ENCODE results near the gene GSS.
"Not testable (repeated sequence)": the region's sequence is repeated elsewhere in the genome, so short reads cannot be mapped to it uniquely, and the experiment has no call there.

GSS gene

DNA sequence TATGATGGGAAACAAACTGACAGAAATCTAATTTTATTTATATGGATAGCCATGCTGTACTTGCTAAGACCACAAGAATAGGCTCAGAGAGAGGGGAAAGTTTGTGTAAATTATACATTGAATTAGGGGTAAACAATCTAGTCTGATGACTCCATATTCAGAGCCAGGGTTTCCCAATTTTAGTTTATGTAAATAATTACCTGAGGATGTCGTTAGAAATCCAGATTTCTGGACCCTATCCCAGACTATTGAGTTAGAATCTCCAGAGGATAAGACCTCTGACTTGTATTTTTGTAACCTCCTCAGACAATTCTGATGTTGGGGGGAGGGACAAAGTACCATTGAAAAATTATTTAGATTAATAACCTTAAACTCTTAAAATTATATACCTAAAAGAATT, 60.9 kb downstream of the GSS start:
- DNase-seq: no peak

DNA sequence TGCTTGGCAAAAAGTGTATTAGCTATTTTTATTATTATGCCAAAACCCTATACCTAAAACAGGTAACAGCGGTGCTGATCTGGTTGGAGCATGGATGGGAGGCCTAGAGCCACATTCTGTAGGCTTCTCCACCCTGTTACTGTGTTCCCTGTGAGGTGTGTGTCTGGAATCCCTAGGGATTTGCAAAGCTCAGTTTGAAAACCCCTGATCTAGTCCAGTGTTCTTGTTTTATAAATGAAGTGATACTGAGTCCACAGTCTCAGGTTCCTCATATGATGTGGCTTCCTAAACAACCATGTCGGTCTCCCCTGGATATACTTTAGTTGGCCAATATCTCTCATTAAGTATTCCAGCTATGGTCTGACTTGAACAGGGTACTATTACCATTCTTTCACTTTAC, 62.9 kb downstream of the GSS start:
- DNase-seq: no peak

GRCh38 chr20:34891166-34892062, 64.2 kb downstream of the GSS start:
- DNase-seq: no peak

GRCh38 chr20:34888468-34888867, 67.1 kb downstream of the GSS start:
- DNase-seq: no peak

DNA sequence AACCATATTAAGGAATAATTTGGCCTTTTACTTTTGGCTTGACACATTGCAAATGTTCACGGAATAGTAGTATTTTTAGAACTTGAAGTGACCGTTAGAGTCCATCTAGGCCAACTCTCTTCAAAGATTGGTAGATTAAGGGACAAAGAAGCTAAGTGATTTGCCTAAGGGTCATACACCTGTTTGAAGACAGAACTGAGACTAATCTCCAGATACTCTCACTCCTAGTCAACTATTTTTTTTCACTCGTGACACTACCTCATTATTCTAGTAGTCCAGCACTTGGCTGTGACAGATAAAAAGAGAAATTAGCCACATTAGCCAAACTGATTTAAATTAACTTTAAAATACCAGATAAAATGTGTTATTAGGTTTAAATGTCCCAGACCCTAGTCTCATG, 68.6 kb downstream of the GSS start:
- DNase-seq: no peak

DNA sequence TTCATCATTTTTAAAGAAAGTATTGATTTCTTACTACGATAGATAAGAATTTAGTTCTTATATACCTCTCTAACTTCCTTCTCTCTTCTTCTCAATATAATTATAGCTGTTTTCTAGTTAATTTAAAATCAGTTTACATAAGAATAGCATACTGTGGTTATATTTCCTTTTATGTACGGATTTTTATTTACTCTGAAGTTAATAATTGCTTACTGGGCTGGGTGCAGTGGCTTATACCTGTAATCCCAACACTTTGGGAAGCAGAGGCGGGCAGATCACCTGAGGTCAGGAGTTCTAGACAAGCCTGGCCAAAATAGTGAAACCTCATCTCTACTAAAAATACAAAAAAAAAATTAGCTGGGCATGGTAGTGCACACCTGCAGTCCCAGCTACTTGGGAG, 69.5 kb downstream of the GSS start:
- no peak for DNase-seq

GRCh38 chr20:34884260-34884659, 71.3 kb downstream of the GSS start:
- no peak for DNase-seq

DNA sequence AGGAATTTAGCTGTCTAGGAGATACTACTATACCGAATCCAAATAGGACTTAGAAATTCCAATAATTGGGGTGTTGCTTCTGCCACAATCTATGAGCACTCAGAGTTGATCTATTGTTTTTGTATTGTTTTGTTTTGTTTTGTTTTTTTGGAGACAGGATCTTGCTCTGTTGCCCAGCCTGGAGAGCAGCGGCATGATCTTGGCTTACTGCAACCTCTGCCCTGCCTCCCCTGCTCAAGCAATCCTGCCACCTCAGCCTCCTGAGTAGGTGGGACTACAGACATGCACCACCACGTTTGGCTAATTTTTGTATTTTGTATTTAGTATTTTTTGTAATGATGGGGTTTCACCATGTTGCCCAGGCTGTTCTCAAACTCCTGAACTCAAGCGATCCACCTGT, 71.8 kb downstream of the GSS start:
- no peak for DNase-seq

DNA sequence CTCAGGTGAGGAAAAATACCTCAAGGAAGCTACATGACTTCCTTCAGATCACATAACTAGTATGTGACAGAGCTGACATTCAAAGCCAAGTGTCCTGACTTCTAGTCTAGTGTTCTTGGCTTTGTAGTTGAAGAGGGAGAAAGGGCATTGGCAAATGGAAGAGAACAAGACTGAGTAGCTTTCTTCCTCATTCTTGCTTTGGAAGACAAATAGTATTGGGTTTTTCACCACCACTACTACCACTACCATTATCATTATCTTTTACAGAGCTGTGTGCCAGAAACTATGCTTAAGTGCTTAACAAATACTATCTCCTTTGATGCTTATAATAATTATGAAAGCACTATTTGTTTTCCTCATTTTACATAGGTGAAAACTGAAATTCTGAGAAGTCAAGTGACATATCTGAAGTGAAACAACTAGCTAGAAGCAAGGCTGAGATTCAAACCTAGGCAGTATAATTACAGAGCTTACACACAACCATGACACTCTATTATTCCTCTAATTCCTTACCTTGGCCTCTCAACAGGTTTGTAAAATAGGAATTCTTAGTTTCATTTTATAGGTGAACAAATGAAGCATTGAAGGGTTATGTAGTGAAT, 72.4 kb downstream of the GSS start:
- DNase-seq: no peak

DNA sequence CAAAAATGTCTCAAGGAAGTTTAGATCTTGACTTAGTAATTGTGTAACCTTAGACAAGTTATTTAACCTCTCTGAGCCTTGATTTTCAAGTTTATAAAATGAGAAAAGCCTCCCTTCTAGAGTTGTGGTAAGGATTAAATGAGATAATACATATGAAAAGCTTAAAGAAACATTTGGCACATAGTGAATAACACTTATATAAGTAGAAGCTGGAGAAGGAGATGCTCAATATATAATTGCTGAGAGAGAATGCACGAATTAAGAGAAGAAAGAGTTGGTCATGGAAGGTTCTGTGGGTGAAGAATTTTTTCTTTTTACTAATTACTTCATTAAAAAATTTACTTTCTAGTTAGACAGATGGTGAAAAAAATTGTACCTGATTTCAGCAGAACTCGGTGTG, 73.9 kb downstream of the GSS start:
- DNase-seq: no peak

DNA sequence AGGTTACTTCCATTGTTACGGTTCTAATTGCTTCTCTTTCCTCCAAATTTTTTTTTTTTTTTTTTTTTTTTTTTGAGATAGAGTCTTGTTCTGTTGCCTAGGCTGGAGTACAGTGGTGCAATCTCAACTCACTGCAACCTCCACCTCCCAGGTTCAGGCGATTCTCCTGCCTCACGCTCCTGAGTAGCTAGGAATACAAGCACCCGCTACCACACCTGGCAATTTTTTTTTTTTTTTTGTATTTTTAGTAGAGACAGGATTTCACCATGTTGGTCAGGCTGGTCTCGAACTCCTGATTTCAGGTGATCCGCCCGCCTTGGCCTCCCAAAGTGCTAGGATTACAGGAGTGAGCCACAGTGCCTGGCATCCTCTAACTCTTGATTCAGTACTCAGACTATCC, 74.6 kb downstream of the GSS start:
- DNase-seq: not testable (repeated sequence)

DNA sequence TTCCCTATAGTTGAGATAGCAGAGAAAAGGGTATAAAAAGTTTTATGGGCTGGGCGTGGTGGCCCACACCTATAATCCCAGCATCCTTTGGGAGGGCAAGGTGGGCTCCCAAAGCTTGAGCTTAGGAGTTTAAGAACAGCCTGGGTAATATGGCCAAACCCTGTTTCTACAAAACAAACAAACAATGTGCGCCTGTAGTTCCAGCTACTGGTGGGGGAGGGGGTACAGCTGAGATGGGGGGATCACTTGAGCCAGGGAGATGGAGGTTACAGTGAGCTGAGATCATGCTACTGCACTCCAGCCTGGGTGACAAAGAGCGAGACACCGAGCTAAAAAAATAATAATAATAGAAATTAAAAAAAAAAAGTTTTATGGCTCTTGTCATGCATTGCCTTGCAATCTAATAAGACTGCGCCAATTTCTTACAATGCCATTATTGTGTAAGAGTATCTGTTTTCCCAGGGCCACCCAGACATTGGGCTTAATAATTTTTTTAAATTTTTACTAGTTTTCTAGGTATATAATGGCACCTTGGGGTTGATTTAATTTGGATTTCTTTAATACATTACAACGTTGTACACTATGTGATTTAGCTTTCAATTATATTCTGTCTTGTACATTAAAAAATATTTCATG, 75.3 kb downstream of the GSS start:
- no peak for DNase-seq
